COLO829 (cell line): ENCODE measurements around the gene CLIC1.

Source experiments
- DNase-seq: peaks from one replicate; pipeline ENCODE4 v3.0.0; 2012; ENCODE audit warnings: low spot score

The CLIC1 gene

GRCh38 chr6:31736021-31736767, at the start of gene CLIC1:
CLIC1 (minus strand) TSS chr6:31736530; CDS start chr6:31736300, 230 bp downstream.
- DNase-seq = peak; percentile 87

GRCh38 chr6:31785475-31785874, 49.1 kb upstream of the CLIC1 start:
- no peak for DNase-seq

GRCh38 chr6:31784098-31784925, 48.0 kb upstream of the CLIC1 start:
- no peak for DNase-seq

GRCh38 chr6:31782126-31782855, 46.0 kb upstream of the CLIC1 start:
- DNase-seq = no peak

GRCh38 chr6:31781244-31782125, 45.2 kb upstream of the CLIC1 start:
- DNase-seq = no peak

GRCh38 chr6:31780507-31781243, 44.3 kb upstream of the CLIC1 start:
- DNase-seq = no peak

- DNase-seq = no peak
Measured at GRCh38 chr6:31779908-31780307, 43.6 kb upstream of the CLIC1 start.

- no peak for DNase-seq
Measured at GRCh38 chr6:31778999-31779885, 42.9 kb upstream of the CLIC1 start.

GRCh38 chr6:31778193-31778592, 41.9 kb upstream of the CLIC1 start:
- DNase-seq = no peak

GRCh38 chr6:31777667-31778050, 41.3 kb upstream of the CLIC1 start:
- no peak for DNase-seq

GRCh38 chr6:31776989-31777666, 40.8 kb upstream of the CLIC1 start, which contains the start of gene VWA7:
VWA7 (minus strand) TSS chr6:31777328; CDS start chr6:31776779, 549 bp downstream.
- peak; percentile 59 for DNase-seq

- DNase-seq = no peak
Measured at GRCh38 chr6:31776485-31776988, 40.2 kb upstream of the CLIC1 start.

GRCh38 chr6:31775633-31776484, 39.5 kb upstream of the CLIC1 start:
- no peak for DNase-seq

GRCh38 chr6:31775184-31775583, 38.9 kb upstream of the CLIC1 start:
- DNase-seq = no peak

GRCh38 chr6:31771992-31772358, 35.6 kb upstream of the CLIC1 start:
- DNase-seq = peak; percentile 74

GRCh38 chr6:31770860-31771259, 34.5 kb upstream of the CLIC1 start:
- DNase-seq = no peak

- peak; percentile 95 for DNase-seq
Measured at GRCh38 chr6:31769684-31770371, 33.5 kb upstream of the CLIC1 start.
